Bronchial epithelial cell (primary cell): ENCODE data around the gene TRAF3IP3. TPM values are rescaled to one million over a fixed set of nuclear protein-coding genes. Genes with fewer than 3 reads are reported as not detected.

Experiments used
- DNase-seq: peaks from one replicate; pipeline ENCODE4 v3.0.0-alpha.2; 2010; ENCODE audit warnings: low read depth
- FAIRE-seq: peaks from 2 replicates; lab custom pipeline; 2011; peaks lifted over from hg19 to GRCh38; lab: Jason Lieb, UNC
- H3K27me3 ChIP-seq: 2 replicates; pipeline ENCODE4 v1.5.1; 2011; ENCODE audit warnings: low read length; ENCODE audit not compliant: control insufficient read depth, insufficient read depth
- H3K36me3 ChIP-seq: 2 replicates; pipeline ENCODE4 v1.5.1; 2011; ENCODE audit warnings: low read length; ENCODE audit not compliant: control insufficient read depth, insufficient read depth
- H3K4me3 ChIP-seq: 2 replicates; pipeline ENCODE4 v1.5.1; 2011; ENCODE audit warnings: mild to moderate bottlenecking, low read depth, low read length, control low read depth
- total RNA-seq: library from RNA; depleted of rRNA; stranded (reverse); fragments of >200 nt; gene quantifications from 2 replicates; pipeline ENCODE4 v1.2.1, GENCODE V29; 2014
- TF ChIP-seq, protein P1 (sequence below): IDR thresholded peaks from 2 replicates; pipeline ENCODE4 v1.5.1; 2011; ENCODE audit warnings: mild to moderate bottlenecking, moderate library complexity, low read length, control low read depth, inconsistent platforms; ENCODE audit not compliant: insufficient read depth, severe bottlenecking

Gene TRAF3IP3
- total RNA-seq, 1 donor from 2014 or later, result not detected

DNA sequence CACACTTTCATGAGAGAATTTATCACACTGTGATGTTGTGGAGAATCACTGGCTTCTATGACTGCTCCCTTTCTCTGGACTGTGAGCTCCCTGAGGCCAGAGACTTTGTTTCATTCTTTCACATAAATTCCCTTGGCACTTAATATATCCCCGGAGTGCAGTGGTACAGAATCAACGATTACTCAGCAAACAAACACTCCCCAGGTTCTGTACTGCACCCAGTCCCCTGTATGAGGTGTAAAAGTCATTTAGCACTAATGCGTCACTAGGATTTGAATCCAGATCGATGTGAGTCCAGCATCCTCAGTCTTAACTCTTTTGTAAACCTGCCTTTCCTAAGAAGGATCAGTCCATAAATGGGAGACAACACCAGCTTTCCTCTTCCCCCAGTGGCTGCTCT lies 65.1 kb downstream of the TRAF3IP3 start:
- Histone ChIP-seq H3K36me3 (no peaks in the 10 kb centered on the region), H3K4me3 (no peak overlapping the region), H3K27me3 (no peaks in the 10 kb centered on the region)
- no peak for FAIRE-seq
- DNase-seq, result peak; percentile 58
- TF ChIP-seq, protein P1, sequence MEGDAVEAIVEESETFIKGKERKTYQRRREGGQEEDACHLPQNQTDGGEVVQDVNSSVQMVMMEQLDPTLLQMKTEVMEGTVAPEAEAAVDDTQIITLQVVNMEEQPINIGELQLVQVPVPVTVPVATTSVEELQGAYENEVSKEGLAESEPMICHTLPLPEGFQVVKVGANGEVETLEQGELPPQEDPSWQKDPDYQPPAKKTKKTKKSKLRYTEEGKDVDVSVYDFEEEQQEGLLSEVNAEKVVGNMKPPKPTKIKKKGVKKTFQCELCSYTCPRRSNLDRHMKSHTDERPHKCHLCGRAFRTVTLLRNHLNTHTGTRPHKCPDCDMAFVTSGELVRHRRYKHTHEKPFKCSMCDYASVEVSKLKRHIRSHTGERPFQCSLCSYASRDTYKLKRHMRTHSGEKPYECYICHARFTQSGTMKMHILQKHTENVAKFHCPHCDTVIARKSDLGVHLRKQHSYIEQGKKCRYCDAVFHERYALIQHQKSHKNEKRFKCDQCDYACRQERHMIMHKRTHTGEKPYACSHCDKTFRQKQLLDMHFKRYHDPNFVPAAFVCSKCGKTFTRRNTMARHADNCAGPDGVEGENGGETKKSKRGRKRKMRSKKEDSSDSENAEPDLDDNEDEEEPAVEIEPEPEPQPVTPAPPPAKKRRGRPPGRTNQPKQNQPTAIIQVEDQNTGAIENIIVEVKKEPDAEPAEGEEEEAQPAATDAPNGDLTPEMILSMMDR, result no peak

DNA sequence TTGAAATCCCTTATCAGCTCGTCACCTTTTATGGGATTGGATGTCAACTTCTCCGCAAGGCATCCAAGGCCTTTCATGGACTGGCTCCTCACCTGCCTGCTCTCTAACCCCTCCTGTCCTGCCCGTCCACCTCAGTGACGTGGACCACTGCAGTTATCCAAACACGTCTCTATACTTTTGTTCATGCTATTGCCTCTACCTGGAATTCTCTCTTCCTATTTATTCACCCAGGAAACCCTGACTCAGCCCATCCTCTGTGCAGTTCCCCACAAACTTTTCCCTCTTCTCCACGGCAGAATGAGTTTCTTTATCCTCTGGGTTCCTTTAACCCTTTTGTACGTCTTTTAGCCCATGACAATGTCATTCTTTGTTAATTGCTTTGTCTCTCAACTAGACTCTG lies 66.9 kb downstream of the TRAF3IP3 start:
- H3K27me3 ChIP-seq, result no peaks in the 10 kb centered on the region
- TF ChIP-seq, protein P1, result no peak
- DNase-seq, result peak; percentile 85
- H3K36me3 ChIP-seq, result no peaks in the 10 kb centered on the region
- H3K4me3 ChIP-seq, result no peak overlapping the region
- FAIRE-seq, result no peak

DNA sequence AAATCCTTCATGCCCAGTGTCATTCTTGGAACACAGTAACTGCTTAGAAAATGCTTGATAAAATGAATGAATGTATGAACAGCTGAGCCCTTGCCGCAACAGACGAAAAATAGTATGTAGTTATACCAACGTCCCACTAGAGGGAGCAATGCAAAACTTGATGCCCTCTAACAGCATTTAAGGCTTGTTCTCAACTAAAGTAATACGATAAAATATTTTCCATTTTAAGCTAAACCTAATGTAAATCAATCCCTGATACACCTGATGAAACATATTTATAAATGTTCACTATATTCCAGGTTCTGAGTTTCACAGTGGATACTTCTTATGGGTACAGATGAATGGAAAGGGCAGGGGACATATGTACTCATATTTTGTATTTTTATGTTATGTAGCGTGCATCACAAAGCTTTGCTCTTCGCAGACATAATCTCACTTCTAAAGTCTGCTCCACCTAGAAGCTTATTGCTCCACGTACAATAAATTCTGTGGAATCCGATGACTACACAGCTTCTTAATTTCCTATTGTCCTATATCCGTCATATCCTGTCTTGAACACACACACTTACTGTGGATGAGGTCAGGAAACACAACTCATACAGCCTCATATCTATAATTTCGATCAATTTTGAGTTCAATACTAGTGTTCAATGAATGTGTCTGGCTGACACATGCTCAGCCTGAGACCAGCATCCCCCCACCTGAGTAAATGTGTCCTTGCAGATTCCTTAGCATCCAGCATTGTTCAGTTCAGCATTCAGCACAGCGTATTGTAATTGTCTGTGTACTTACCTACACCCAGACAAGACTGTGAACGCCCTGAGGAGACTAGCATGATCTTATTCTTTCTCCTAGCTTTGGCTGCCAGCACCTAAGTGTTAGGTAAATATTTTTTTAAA lies 67.5 kb downstream of the TRAF3IP3 start:
- FAIRE-seq, result no peak
- TF ChIP-seq, protein P1, result peak; percentile 52
- H3K27me3 ChIP-seq, result no peaks in the 10 kb centered on the region
- H3K4me3 ChIP-seq, result peak overlapping the region; percentile 1
- peak; percentile 97 for DNase-seq
- H3K36me3 ChIP-seq, result no peaks in the 10 kb centered on the region

DNA sequence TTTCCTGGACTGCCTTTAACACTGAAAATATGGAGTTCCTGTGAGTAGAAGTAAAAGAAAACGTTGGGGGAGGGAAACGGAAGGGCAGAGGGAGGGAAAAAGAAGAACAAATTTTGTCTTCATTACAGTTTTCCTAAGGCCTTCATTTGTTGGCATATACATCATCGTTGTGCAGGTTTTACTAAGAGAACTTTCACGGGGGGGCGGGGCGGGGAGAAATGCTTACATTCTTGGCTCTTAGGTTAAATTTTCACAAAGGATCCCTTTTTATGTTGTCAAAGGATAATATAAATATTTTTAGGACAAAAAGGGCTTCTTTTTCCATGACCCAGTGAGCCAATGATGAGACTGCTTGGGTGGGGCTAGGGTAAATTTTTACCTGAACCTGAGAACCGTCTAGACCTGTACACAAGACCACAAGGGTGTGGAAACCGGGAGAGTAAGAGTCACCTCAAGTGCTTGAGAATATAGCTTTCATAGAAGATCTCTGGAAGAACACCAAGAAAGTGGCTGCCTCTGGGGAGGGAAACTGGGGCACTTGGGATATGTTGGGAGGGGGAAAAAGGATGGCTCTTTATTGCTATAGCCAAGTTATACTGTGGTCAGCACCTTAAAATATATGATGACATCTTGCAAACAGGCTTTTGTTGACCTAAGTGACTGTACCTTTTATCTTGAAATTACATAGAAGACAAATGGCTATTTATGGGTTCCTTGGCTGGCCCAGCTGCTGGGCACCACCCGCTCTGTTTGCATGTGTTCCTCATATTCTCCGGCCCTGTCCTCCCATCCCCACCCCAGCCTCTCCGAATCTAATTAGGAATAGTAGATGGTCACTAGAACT lies 70.0 kb downstream of the TRAF3IP3 start:
- Histone ChIP-seq H3K4me3 (no peak overlapping the region), H3K27me3 (no peaks in the 10 kb centered on the region), H3K36me3 (peaks cover 1% of the 10 kb centered on the region)
- TF ChIP-seq, protein P1, result no peak
- peak; percentile 97 for DNase-seq
- FAIRE-seq, result peak; percentile 47

DNA sequence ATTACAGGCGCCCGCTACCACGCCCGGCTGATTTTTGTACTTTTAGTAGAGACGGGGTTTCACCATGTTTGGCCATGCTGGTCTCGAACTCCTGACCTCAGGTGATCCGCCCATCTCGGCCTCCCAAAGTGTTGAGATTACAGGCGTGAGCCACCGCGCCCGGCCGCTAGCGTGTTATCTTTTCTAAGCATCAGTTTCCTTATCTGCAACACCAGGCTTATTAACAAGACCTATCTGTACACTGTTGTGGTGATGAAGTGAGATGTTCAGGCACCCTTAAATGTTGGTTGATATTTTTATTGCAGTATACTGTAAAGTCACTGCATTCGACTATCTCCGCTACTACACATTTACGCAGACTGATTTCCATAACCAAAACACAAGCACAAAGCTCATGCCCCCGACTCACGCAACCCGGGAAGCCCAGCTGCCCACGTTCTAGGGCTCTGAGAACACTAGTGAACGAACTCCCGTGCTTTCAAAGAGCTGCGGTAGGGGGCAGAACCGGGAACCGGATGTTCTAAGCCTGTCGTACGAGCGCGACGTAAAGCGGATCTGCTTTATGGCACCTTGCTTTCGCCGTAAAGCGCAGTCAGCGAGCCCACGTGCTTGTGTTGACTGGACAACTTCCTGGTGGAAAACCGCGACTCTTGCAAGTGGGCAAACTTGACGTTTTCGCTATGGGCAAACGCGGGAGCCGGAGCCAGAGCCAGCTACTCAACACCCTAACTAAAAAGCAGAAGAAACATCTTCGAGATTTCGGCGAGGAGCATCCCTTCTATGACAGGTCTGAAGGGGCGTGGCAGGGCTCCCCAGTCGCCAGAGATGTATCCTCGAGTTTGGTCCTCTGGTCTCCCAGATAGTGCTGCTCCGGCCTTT lies 71.8 kb downstream of the TRAF3IP3 start, which contains the start of gene UTP25:
Gene UTP25 (plus strand): TSS at position 589 of the 879 bp plus-strand sequence. CDS start 92 bp downstream, at position 681.
- peak; percentile 93 for FAIRE-seq
- H3K27me3 ChIP-seq, result no peaks in the 10 kb centered on the region
- H3K4me3 ChIP-seq, result peak within 1 kb of the TSS; percentile 70
- TF ChIP-seq, protein P1, result peak; percentile 86
- DNase-seq, result peak; percentile 93
- H3K36me3 ChIP-seq, result peaks cover 3% of the 10 kb centered on the region
